Choroid plexus epithelial cell (primary cell): ENCODE results near the gene PSMG4.

Experiments used
- DNase-seq: peaks from one replicate; pipeline ENCODE4 v3.0.0-alpha.2; 2010; ENCODE audit warnings: low read depth
- H3K4me3 ChIP-seq: 2 replicates; pipeline ENCODE4 v1.5.1; 2011; ENCODE audit warnings: low read depth, mild to moderate bottlenecking, control low read depth, low read length, moderate library complexity
- TF ChIP-seq, protein P1 (sequence below): conservative IDR thresholded peaks from 2 replicates; pipeline ENCODE4 v1.5.1; 2011; ENCODE audit warnings: low read depth, mild to moderate bottlenecking, control low read depth, inconsistent platforms, low read length, moderate library complexity

PSMG4 gene

DNA sequence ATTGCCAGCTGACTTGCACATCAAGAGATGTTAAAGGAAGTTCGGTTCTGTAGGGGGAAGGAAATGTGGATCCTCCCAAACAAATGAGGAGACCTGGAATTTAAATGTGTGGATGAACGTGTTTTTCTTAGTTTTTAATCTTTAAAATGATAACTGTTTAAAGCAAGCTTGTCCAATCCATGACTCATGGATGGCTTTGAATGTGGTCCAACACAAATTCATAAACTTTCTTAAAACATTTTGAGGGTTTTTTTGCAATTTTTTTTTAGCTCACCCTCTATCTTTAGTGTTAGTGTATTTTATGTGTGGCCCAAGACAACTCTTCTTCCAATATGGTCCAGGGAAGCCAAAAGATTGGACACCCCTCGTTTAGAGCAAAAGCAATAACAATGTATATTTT lies 43.8 kb upstream of the PSMG4 start:
- TF ChIP-seq, protein P1, sequence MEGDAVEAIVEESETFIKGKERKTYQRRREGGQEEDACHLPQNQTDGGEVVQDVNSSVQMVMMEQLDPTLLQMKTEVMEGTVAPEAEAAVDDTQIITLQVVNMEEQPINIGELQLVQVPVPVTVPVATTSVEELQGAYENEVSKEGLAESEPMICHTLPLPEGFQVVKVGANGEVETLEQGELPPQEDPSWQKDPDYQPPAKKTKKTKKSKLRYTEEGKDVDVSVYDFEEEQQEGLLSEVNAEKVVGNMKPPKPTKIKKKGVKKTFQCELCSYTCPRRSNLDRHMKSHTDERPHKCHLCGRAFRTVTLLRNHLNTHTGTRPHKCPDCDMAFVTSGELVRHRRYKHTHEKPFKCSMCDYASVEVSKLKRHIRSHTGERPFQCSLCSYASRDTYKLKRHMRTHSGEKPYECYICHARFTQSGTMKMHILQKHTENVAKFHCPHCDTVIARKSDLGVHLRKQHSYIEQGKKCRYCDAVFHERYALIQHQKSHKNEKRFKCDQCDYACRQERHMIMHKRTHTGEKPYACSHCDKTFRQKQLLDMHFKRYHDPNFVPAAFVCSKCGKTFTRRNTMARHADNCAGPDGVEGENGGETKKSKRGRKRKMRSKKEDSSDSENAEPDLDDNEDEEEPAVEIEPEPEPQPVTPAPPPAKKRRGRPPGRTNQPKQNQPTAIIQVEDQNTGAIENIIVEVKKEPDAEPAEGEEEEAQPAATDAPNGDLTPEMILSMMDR, result no peak

GRCh38 chr6:3217286-3217685 lies 41.5 kb upstream of the PSMG4 start:
- no peak overlapping the region for H3K4me3 ChIP-seq
- DNase-seq, result no peak
- TF ChIP-seq, protein P1, result no peak

More for the DNA sequence above, 43.8 kb upstream of the PSMG4 start:
- DNase-seq, result peak; percentile 59
- no peak overlapping the region for H3K4me3 ChIP-seq

DNA sequence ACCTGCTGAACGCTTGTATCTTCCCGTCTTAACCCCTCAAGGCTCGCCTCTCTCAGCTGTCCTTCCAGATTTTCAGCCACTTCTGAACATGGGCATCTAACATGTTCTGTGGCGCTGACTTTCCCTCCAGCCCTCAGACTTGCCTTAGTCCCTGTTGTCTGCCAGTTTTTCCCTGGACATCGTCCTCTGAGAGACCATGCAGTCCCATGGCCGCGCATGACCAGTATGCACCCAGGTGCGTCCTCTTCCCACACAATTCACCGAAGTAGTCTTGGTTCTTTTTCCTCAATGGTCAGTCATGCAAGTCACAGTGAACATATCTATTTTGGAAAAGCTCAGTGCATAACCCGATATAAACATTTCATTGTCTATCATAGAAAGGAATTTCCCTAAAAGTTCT lies 40.5 kb upstream of the PSMG4 start:
- DNase-seq, result no peak
- no peak overlapping the region for H3K4me3 ChIP-seq
- TF ChIP-seq, protein P1, result no peak

- no peak overlapping the region for H3K4me3 ChIP-seq
- no peak for DNase-seq
- TF ChIP-seq, protein P1, result no peak
Measured at GRCh38 chr6:3220366-3220765, 38.4 kb upstream of the PSMG4 start.

DNA sequence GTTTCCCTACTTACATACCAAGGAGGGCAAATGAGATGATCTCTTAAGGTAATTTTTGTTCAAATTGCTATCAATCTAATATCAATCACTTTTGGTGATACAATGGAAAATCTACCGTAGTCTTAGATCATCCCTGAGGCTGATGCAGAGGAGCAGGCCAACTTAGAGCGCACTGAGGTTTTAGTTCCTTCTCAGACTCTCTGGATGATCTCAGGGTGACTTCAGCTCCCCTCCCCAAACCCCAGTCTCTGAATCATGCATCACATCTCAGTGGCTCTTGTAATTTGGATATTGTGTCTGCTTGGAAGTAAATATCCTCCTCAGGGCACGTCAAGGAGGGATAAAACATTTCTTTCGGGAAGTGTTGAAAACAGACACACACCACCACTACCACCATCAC lies 37.2 kb upstream of the PSMG4 start:
- DNase-seq, result no peak
- TF ChIP-seq, protein P1, result no peak

GRCh38 chr6:3222506-3223038 lies 36.2 kb upstream of the PSMG4 start:
- DNase-seq, result no peak
- TF ChIP-seq, protein P1, result no peak

More for the DNA sequence above, 37.2 kb upstream of the PSMG4 start:
- no peak overlapping the region for H3K4me3 ChIP-seq

DNA sequence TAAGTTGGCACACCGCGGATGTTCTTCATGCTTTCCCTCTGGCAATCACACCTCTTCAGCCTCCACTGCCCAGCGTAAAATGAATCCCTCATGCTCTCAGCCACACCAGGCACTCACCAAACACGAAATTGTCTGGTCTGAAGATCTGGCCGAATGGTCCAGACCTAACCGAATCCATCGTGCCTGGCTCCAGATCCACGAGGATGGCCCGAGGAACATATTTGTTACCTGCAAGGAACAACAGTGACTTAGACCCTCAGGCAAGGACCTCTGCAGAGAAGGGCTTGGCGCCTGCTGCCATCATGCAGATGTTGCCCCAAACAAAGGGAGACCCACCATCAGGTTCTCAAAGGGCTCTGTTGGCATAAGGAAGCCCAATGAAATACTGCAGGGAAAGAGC lies 32.7 kb upstream of the PSMG4 start:
- no peak for DNase-seq
- TF ChIP-seq, protein P1, result no peak
- no peak overlapping the region for H3K4me3 ChIP-seq

More at GRCh38 chr6:3222506-3223038, 36.2 kb upstream of the PSMG4 start:
- no peak overlapping the region for H3K4me3 ChIP-seq
